Measurements from ENCODE around the gene PI4KA.
"Not testable (repeated sequence)": the region's sequence is repeated elsewhere in the genome, so short reads cannot be mapped to it uniquely, and the experiment has no call there.

Gene PI4KA

GRCh38 chr22:20847318-20847822, 11.2 kb downstream of the PI4KA start:
- DNase-seq (ENCODE audit: low read depth, low spot score): no peak

GRCh38 chr22:20844055-20845037, 14.3 kb downstream of the PI4KA start:
- DNase-seq (ENCODE audit: low read depth, low spot score): no peak

- DNase-seq (ENCODE audit: low read depth, low spot score): no peak
Measured at GRCh38 chr22:20843501-20843900, 15.1 kb downstream of the PI4KA start.

- no peak for DNase-seq (ENCODE audit: low read depth, low spot score)
Measured at GRCh38 chr22:20840646-20841371, 17.8 kb downstream of the PI4KA start.

GRCh38 chr22:20839837-20840645, 18.6 kb downstream of the PI4KA start:
- no peak for DNase-seq (ENCODE audit: low read depth, low spot score)

GRCh38 chr22:20839354-20839753, 19.3 kb downstream of the PI4KA start:
- DNase-seq (ENCODE audit: low read depth, low spot score): not testable (repeated sequence)

- no peak for DNase-seq (ENCODE audit: low read depth, low spot score)
Measured at GRCh38 chr22:20836987-20837823, 21.4 kb downstream of the PI4KA start.

- DNase-seq (ENCODE audit: low read depth, low spot score): no peak
Measured at GRCh38 chr22:20834725-20835124, 23.9 kb downstream of the PI4KA start.

- no peak for DNase-seq (ENCODE audit: low read depth, low spot score)
Measured at GRCh38 chr22:20834206-20834605, 24.4 kb downstream of the PI4KA start.

GRCh38 chr22:20833225-20833665, 25.4 kb downstream of the PI4KA start:
- no peak for DNase-seq (ENCODE audit: low read depth, low spot score)

GRCh38 chr22:20829491-20830134, 29.0 kb downstream of the PI4KA start:
- no peak for DNase-seq (ENCODE audit: low read depth, low spot score)

GRCh38 chr22:20826373-20827152, 32.0 kb downstream of the PI4KA start:
- DNase-seq (ENCODE audit: low read depth, low spot score): not testable (repeated sequence)

- no peak for DNase-seq (ENCODE audit: low read depth, low spot score)
Measured at GRCh38 chr22:20825624-20826023, 33.0 kb downstream of the PI4KA start.

GRCh38 chr22:20825216-20825615, 33.4 kb downstream of the PI4KA start:
- DNase-seq (ENCODE audit: low read depth, low spot score): not testable (repeated sequence)

- no peak for DNase-seq (ENCODE audit: low read depth, low spot score)
Measured at GRCh38 chr22:20823264-20823663, 35.3 kb downstream of the PI4KA start.

- DNase-seq (ENCODE audit: low read depth, low spot score): no peak
Measured at GRCh38 chr22:20822240-20822639, 36.4 kb downstream of the PI4KA start.

- DNase-seq (ENCODE audit: low read depth, low spot score): not testable (repeated sequence)
Measured at GRCh38 chr22:20821717-20822239, 36.8 kb downstream of the PI4KA start.

GRCh38 chr22:20819471-20819870, 39.1 kb downstream of the PI4KA start:
- no peak for DNase-seq (ENCODE audit: low read depth, low spot score)

- DNase-seq (ENCODE audit: low read depth, low spot score): no peak
Measured at GRCh38 chr22:20818471-20818870, 40.1 kb downstream of the PI4KA start.
